ENCODE results near the gene MTO1. TPM values are rescaled to one million over a fixed set of nuclear protein-coding genes. Genes with fewer than 3 reads are reported as not detected.

The MTO1 gene
- polyA plus RNA-seq, 1 of the 3 experiments (the other 2 are of a cell fraction), result 11.4 TPM

DNA sequence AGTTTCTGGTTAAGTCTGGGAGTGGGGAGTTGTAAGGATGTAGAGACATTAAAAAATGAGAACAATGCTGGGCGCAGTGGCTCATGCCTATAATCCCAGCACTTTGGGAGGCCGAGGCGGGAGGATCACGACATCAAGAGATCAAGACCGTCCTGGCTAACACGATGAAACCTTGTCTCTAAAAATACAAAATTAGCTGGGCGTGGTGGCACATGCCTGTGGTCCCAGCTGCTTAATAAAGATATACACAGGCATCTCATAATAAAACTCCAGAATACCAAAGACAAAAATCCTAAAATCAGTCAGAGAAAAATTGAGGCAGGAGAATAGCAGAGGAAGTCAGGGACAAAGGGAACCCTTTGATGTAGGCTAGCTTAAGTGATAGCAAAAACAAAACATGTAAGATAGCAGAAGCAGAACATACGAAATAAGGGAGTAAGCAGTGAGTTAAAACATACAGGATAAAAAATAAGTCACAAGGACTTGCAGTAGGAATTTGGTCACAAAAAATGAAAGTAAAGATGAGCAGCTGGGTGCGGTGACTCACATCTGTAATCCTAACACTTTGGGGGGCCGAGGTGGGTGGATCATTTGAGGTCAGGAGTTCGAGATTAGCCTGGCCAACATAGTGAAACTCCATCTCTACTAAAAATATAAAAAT, 43.3 kb upstream of the MTO1 start:
- H3K9ac ChIP-seq, result no peak overlapping the region
- no peaks in the 10 kb centered on the region for H3K27me3 ChIP-seq (ENCODE audit: insufficient read depth)
- POLR2A ChIA-PET, result no interaction called here
- no peak overlapping the region for H3K27ac ChIP-seq (ENCODE audit: low read depth in 2 of 2, low read length in 1 of 2)
- TF ChIP-seq MAX (IDR thresholded peaks at IDR 0.05; ENCODE audit: low read depth), result no peak
- no peak for TF ChIP-seq EP300 (IDR thresholded peaks at IDR 0.05; ENCODE audit: borderline replicate concordance in 1 of 2, low read depth in 1 of 2, low read length in 1 of 2)
- no peak for TF ChIP-seq MXI1 (IDR thresholded peaks at IDR 0.05; ENCODE audit: low read depth, low read length)
- TF ChIP-seq ELF1 (IDR thresholded peaks at IDR 0.05), result no peak
- no peak for TF ChIP-seq TEAD4 (IDR thresholded peaks at IDR 0.05; ENCODE audit: borderline replicate concordance, insufficient read depth)
- TF ChIP-seq, protein P1, sequence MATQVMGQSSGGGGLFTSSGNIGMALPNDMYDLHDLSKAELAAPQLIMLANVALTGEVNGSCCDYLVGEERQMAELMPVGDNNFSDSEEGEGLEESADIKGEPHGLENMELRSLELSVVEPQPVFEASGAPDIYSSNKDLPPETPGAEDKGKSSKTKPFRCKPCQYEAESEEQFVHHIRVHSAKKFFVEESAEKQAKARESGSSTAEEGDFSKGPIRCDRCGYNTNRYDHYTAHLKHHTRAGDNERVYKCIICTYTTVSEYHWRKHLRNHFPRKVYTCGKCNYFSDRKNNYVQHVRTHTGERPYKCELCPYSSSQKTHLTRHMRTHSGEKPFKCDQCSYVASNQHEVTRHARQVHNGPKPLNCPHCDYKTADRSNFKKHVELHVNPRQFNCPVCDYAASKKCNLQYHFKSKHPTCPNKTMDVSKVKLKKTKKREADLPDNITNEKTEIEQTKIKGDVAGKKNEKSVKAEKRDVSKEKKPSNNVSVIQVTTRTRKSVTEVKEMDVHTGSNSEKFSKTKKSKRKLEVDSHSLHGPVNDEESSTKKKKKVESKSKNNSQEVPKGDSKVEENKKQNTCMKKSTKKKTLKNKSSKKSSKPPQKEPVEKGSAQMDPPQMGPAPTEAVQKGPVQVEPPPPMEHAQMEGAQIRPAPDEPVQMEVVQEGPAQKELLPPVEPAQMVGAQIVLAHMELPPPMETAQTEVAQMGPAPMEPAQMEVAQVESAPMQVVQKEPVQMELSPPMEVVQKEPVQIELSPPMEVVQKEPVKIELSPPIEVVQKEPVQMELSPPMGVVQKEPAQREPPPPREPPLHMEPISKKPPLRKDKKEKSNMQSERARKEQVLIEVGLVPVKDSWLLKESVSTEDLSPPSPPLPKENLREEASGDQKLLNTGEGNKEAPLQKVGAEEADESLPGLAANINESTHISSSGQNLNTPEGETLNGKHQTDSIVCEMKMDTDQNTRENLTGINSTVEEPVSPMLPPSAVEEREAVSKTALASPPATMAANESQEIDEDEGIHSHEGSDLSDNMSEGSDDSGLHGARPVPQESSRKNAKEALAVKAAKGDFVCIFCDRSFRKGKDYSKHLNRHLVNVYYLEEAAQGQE (IDR thresholded peaks at IDR 0.05; ENCODE audit: low read depth, low read length), result no peak
- 82% methylated on average over 11 of the region's 11 CpGs for WGBS (ENCODE audit: low lambda C conversion rate)
- no peak overlapping the region for H3K4me3 ChIP-seq (ENCODE audit: low read depth in 2 of 2, low read length in 1 of 2)
- no peak for DNase-seq
- no peaks in the 10 kb centered on the region for H3K9me3 ChIP-seq
- no peak overlapping the region for H3K4me2 ChIP-seq
- no peaks in the 10 kb centered on the region for H3F3A ChIP-seq (replicated peaks; ENCODE audit: insufficient read depth)
- H3K4me1 ChIP-seq (ENCODE audit: control insufficient read depth in 1 of 2, insufficient read depth in 2 of 2, low read depth in 1 of 2, low read length in 1 of 2), result no peaks in the 10 kb centered on the region
- H4K20me1 ChIP-seq (ENCODE audit: insufficient read depth), result no peaks in the 10 kb centered on the region
- H3K9me2 ChIP-seq, result no peaks in the 10 kb centered on the region
- CTCF ChIA-PET, result no interaction called here
- no peaks in the 10 kb centered on the region for H3K79me2 ChIP-seq (ENCODE audit: insufficient read depth)
- no peak overlapping the region for H2AFZ ChIP-seq (ENCODE audit: low read depth)
- no peaks in the 10 kb centered on the region for H3K36me3 ChIP-seq (replicated peaks in 1 of 2; ENCODE audit: control insufficient read depth in 1 of 2, insufficient read depth in 2 of 2, low read length in 1 of 2)

GRCh38 chr6:73421534-73421933, 40.0 kb upstream of the MTO1 start:
- Histone ChIP-seq H3K4me2 (no peak overlapping the region), H3K79me2 (ENCODE audit: insufficient read depth) (no peaks in the 10 kb centered on the region), H3K4me1 (ENCODE audit: control insufficient read depth in 1 of 2, insufficient read depth in 2 of 2, low read depth in 1 of 2, low read length in 1 of 2) (no peaks in the 10 kb centered on the region), H2AFZ (ENCODE audit: low read depth) (no peak overlapping the region), H3K9me2 (no peaks in the 10 kb centered on the region), H4K20me1 (ENCODE audit: insufficient read depth) (no peaks in the 10 kb centered on the region), H3K27me3 (ENCODE audit: insufficient read depth) (no peaks in the 10 kb centered on the region), H3F3A (replicated peaks; ENCODE audit: insufficient read depth) (no peaks in the 10 kb centered on the region), H3K36me3 (replicated peaks in 1 of 2; ENCODE audit: control insufficient read depth in 1 of 2, insufficient read depth in 2 of 2, low read length in 1 of 2) (no peaks in the 10 kb centered on the region), H3K9ac (no peak overlapping the region), H3K4me3 (ENCODE audit: low read depth in 2 of 2, low read length in 1 of 2) (no peak overlapping the region), H3K27ac (ENCODE audit: low read depth in 2 of 2, low read length in 1 of 2) (no peak overlapping the region), H3K9me3 (0 out of 2 replicates have a peak, but pooled peaks cover 6% of the 10 kb centered on the region)
- POLR2A ChIA-PET, result no interaction called here
- CTCF ChIA-PET, result no interaction called here
- DNase-seq, result no peak
- WGBS (ENCODE audit: low lambda C conversion rate), result 11% methylated on average over 1 of the region's 2 CpGs
- no peak for TF ChIP-seq TEAD4 (IDR thresholded peaks at IDR 0.05; ENCODE audit: borderline replicate concordance, insufficient read depth)
- no peak for TF ChIP-seq EP300 (IDR thresholded peaks at IDR 0.05; ENCODE audit: borderline replicate concordance in 1 of 2, low read depth in 1 of 2, low read length in 1 of 2)
- no peak for TF ChIP-seq MXI1 (IDR thresholded peaks at IDR 0.05; ENCODE audit: low read depth, low read length)
- no peak for TF ChIP-seq TAF1 (IDR thresholded peaks at IDR 0.05; ENCODE audit: borderline replicate concordance, low read depth, low read length)
- TF ChIP-seq GATA2 (CRISPR knock-in tag; IDR thresholded peaks at IDR 0.05), result no peak
- TF ChIP-seq, protein P2, sequence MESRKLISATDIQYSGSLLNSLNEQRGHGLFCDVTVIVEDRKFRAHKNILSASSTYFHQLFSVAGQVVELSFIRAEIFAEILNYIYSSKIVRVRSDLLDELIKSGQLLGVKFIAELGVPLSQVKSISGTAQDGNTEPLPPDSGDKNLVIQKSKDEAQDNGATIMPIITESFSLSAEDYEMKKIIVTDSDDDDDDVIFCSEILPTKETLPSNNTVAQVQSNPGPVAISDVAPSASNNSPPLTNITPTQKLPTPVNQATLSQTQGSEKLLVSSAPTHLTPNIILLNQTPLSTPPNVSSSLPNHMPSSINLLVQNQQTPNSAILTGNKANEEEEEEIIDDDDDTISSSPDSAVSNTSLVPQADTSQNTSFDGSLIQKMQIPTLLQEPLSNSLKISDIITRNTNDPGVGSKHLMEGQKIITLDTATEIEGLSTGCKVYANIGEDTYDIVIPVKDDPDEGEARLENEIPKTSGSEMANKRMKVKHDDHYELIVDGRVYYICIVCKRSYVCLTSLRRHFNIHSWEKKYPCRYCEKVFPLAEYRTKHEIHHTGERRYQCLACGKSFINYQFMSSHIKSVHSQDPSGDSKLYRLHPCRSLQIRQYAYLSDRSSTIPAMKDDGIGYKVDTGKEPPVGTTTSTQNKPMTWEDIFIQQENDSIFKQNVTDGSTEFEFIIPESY (IDR thresholded peaks at IDR 0.05; ENCODE audit: borderline replicate concordance, low read depth), result no peak
- no peak for TF ChIP-seq RFX5 (IDR thresholded peaks at IDR 0.05; ENCODE audit: low read length)
- no peak for TF ChIP-seq ELF1 (IDR thresholded peaks at IDR 0.05)
- TF ChIP-seq RAD21 (IDR thresholded peaks at IDR 0.05; ENCODE audit: low read length), result no peak
- TF ChIP-seq, protein P3, sequence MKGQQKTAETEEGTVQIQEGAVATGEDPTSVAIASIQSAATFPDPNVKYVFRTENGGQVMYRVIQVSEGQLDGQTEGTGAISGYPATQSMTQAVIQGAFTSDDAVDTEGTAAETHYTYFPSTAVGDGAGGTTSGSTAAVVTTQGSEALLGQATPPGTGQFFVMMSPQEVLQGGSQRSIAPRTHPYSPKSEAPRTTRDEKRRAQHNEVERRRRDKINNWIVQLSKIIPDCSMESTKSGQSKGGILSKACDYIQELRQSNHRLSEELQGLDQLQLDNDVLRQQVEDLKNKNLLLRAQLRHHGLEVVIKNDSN (IDR thresholded peaks at IDR 0.05; ENCODE audit: borderline replicate concordance, low read depth), result no peak
- TF ChIP-seq SMC3 (IDR thresholded peaks at IDR 0.05; ENCODE audit: low read depth, low read length), result no peak
- TF ChIP-seq NRF1 (IDR thresholded peaks at IDR 0.05; ENCODE audit: low read depth, low read length), result no peak
- no peak for TF ChIP-seq EZH2phosphoT487 (IDR thresholded peaks at IDR 0.05; ENCODE audit: borderline replicate concordance, low read depth)
- TF ChIP-seq, protein P1 (IDR thresholded peaks at IDR 0.05; ENCODE audit: low read depth, low read length), result no peak
